Mesenchymal stem cell (in vitro differentiated cells and primary cell): ENCODE data around the gene DCST1.

ENCODE experiments used
- DNase-seq: peaks from one replicate; pipeline ENCODE4 v3.0.0-alpha.2; 2013
- H2AFZ ChIP-seq: one replicate; pipeline ENCODE4 v1.6.1; 2013; ENCODE audit warnings: low read depth, mild to moderate bottlenecking, control low read depth, inconsistent platforms, low read length, moderate library complexity
- H2AK5ac ChIP-seq: 2 replicates; pipeline ENCODE4 v1.6.1; 2013; ENCODE audit warnings: low read length, moderate library complexity, mild to moderate bottlenecking, inconsistent platforms; ENCODE audit not compliant: severe bottlenecking
- H2BK120ac ChIP-seq: one replicate; pipeline ENCODE4 v1.6.1; 2013; ENCODE audit warnings: low read depth, mild to moderate bottlenecking, inconsistent platforms, low read length, moderate library complexity
- H2BK12ac ChIP-seq, 2 experiments: one replicate each; pipeline ENCODE4 v1.6.1; 2013; ENCODE audit warnings: inconsistent platforms in 2 of 2, low read length in 2 of 2, mild to moderate bottlenecking in 2 of 2, moderate library complexity in 2 of 2, control low read depth in 1 of 2
- H2BK15ac ChIP-seq: one replicate; pipeline ENCODE4 v1.6.1; 2013; ENCODE audit warnings: mild to moderate bottlenecking, low read depth, inconsistent platforms; ENCODE audit not compliant: poor library complexity, severe bottlenecking
- H2BK5ac ChIP-seq: 2 replicates; pipeline ENCODE4 v1.6.1; 2013; ENCODE audit warnings: low read depth, mild to moderate bottlenecking, low read length, control low read depth, inconsistent platforms; ENCODE audit not compliant: poor library complexity, severe bottlenecking
- H3K14ac ChIP-seq, 2 experiments: one replicate each; pipeline ENCODE4 v1.6.1; 2013; ENCODE audit warnings: inconsistent platforms in 2 of 2, low read length in 2 of 2, control low read depth in 1 of 2, mild to moderate bottlenecking in 1 of 2, moderate library complexity in 1 of 2
- H3K18ac ChIP-seq, 2 experiments: one replicate each; pipeline ENCODE4 v1.6.1; 2013; ENCODE audit warnings: inconsistent platforms in 2 of 2, low read length in 2 of 2, control low read depth in 1 of 2, low read depth in 1 of 2, mild to moderate bottlenecking in 1 of 2
- H3K23ac ChIP-seq, 2 experiments: one replicate each; pipeline ENCODE4 v1.6.1; 2013; ENCODE audit warnings: inconsistent platforms in 2 of 2, low read length in 2 of 2, mild to moderate bottlenecking in 2 of 2, moderate library complexity in 2 of 2, control low read depth in 1 of 2
- H3K27ac ChIP-seq: 2 replicates; pipeline ENCODE4 v1.5.1; 2013; ENCODE audit warnings: mild to moderate bottlenecking, moderate library complexity, low read length, control low read depth, inconsistent platforms; ENCODE audit not compliant: poor library complexity, severe bottlenecking
- H3K27me3 ChIP-seq, 2 experiments: 2 replicates each; pipeline versions ENCODE4 v1.6.1 to v1.7.0; 2013; ENCODE audit warnings: low read length in 2 of 2, mild to moderate bottlenecking in 2 of 2, moderate library complexity in 2 of 2, control low read depth in 1 of 2, inconsistent platforms in 1 of 2; ENCODE audit not compliant: control insufficient read depth in 1 of 2, insufficient read depth in 1 of 2
- H3K36me3 ChIP-seq, 2 experiments: 2 replicates each; pipeline versions ENCODE4 v1.6.1 to v1.7.0; 2013; ENCODE audit warnings: low read length in 2 of 2, control low read depth in 1 of 2, inconsistent platforms in 1 of 2, low read depth in 1 of 2, mild to moderate bottlenecking in 1 of 2; ENCODE audit not compliant: insufficient read depth in 2 of 2, control insufficient read depth in 1 of 2
- H3K4ac ChIP-seq, 2 experiments: one replicate each; pipeline ENCODE4 v1.6.1; 2013; ENCODE audit warnings: inconsistent platforms in 2 of 2, low read length in 2 of 2, mild to moderate bottlenecking in 2 of 2, moderate library complexity in 2 of 2, control low read depth in 1 of 2, low read depth in 1 of 2
- H3K4me1 ChIP-seq: 2 replicates; pipeline ENCODE4 v1.6.1; 2013; ENCODE audit warnings: low read depth, low read length, control low read depth; ENCODE audit not compliant: control insufficient read depth, insufficient read depth
- H3K4me2 ChIP-seq: 2 replicates; pipeline ENCODE4 v1.6.1; 2013; ENCODE audit warnings: low read length, mild to moderate bottlenecking, inconsistent platforms; ENCODE audit not compliant: poor library complexity, severe bottlenecking
- H3K4me3 ChIP-seq, 2 experiments: 2 replicates each; pipeline versions ENCODE4 v1.5.1 to v1.7.0; 2013; ENCODE audit warnings: low read length in 2 of 2, mild to moderate bottlenecking in 2 of 2, control low read depth in 1 of 2, low read depth in 1 of 2; ENCODE audit not compliant: insufficient read depth in 1 of 2
- H3K79me1 ChIP-seq: replicated peaks from 2 replicates; pipeline ENCODE4 v1.6.1; 2013; ENCODE audit warnings: mild to moderate bottlenecking, control low read depth, low read length, inconsistent platforms; ENCODE audit not compliant: poor library complexity, severe bottlenecking
- H3K9ac ChIP-seq: 2 replicates; pipeline ENCODE4 v1.7.0; 2013; ENCODE audit warnings: mild to moderate bottlenecking, low read length, moderate library complexity
- H3K9me3 ChIP-seq: 2 replicates; pipeline ENCODE4 v1.7.0; 2013; ENCODE audit warnings: mild to moderate bottlenecking, low read length; ENCODE audit not compliant: control insufficient read depth
- H4K8ac ChIP-seq: one replicate; pipeline ENCODE4 v1.6.1; 2013; ENCODE audit warnings: inconsistent platforms, mild to moderate bottlenecking, low read length, moderate library complexity
- H4K91ac ChIP-seq: one replicate; pipeline ENCODE4 v1.6.1; 2013; ENCODE audit warnings: mild to moderate bottlenecking, low read length, inconsistent platforms
- WGBS: methylation state at CpG from one replicate; pipeline ENCODE4 v1.1.7; 2013; ENCODE audit warnings: mixed read lengths; 5-methylcytosine and 5-hydroxymethylcytosine counted together

The DCST1 gene

GRCh38 chr1:155029513-155030242 lies 3.9 kb upstream of the DCST1 start:
- Histone ChIP-seq H4K8ac (no peak overlapping the region), H4K91ac (no peak overlapping the region), H3K4ac (no peak overlapping the region), H3K27me3 (peaks cover 0 to 25% of the 10 kb centered on the region in 2 experiments), H3K4me3 (no peak overlapping the region), H2BK12ac (no peak overlapping the region), H2AFZ (no peak overlapping the region), H2AK5ac (no peak overlapping the region), H3K4me1 (peaks cover 6% of the 10 kb centered on the region), H2BK120ac (no peak overlapping the region), H3K23ac (peak overlapping the region in 1 of 2 experiments; percentile 36), H3K27ac (no peak overlapping the region), H2BK15ac (no peak overlapping the region), H3K9me3 (no peaks in the 10 kb centered on the region), H3K36me3 (no peaks in the 10 kb centered on the region), H3K14ac (no peak overlapping the region), H2BK5ac (no peak overlapping the region), H3K79me1 (no peaks in the 10 kb centered on the region), H3K4me2 (no peak overlapping the region), H3K18ac (no peak overlapping the region), H3K9ac (no peak overlapping the region)
- 95% methylated on average over 15 of the region's 16 CpGs for WGBS
- no peak for DNase-seq

DNA sequence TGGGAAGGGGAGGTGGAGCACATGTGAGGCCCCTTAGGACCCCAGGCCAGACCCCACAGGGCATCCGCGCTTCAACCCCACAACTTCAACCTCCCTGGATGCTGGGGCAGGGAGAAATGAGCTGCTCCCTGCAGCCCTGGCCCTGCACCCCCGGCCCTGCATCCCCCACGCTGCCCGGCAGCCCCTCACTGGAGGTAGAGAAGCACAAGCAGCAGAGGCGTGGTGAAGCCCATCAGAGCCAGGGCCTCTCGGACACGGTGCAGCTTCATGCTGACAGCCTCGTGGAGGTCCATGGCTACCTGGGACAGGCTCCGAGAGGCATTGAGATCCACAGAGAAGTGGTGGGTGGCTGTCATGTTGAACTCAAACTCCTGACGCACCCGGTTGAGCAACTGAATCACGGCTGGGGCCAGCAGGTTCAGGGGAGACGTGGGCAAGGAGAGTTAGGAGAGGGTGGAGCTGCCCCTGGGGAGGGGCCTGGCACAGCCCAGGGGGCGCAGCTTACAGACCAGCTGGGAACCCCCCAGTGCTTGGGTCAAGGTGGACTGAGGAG lies 3.3 kb upstream of the DCST1 start:
- H2BK15ac ChIP-seq, result no peak overlapping the region
- no peaks in the 10 kb centered on the region for H3K79me1 ChIP-seq
- no peak overlapping the region for H3K14ac ChIP-seq
- H3K18ac ChIP-seq, result no peak overlapping the region
- H3K4me3 ChIP-seq, result peak overlapping the region in 1 of 2 experiments; percentile 29
- H2BK120ac ChIP-seq, result no peak overlapping the region
- H2BK12ac ChIP-seq, result no peak overlapping the region
- H3K27ac ChIP-seq, result no peak overlapping the region
- no peaks in the 10 kb centered on the region for H3K36me3 ChIP-seq
- H3K9me3 ChIP-seq, result no peaks in the 10 kb centered on the region
- no peak overlapping the region for H3K23ac ChIP-seq
- H3K4me2 ChIP-seq, result no peak overlapping the region
- no peak for DNase-seq
- H4K8ac ChIP-seq, result no peak overlapping the region
- no peak overlapping the region for H3K9ac ChIP-seq
- H2AK5ac ChIP-seq, result no peak overlapping the region
- WGBS, result 81% methylated on average over 15 of the region's 15 CpGs
- peaks cover 0 to 25% of the 10 kb centered on the region in 2 experiments for H3K27me3 ChIP-seq
- H3K4ac ChIP-seq, result no peak overlapping the region
- peaks cover 6% of the 10 kb centered on the region for H3K4me1 ChIP-seq
- H2BK5ac ChIP-seq, result no peak overlapping the region
- H2AFZ ChIP-seq, result no peak overlapping the region
- H4K91ac ChIP-seq, result peak overlapping the region; percentile 60

- Histone ChIP-seq H3K9ac (no peak overlapping the region), H3K18ac (no peak overlapping the region), H3K36me3 (no peaks in the 10 kb centered on the region), H2AK5ac (no peak overlapping the region), H3K23ac (no peak overlapping the region), H3K4ac (no peak overlapping the region), H3K4me3 (no peak overlapping the region), H2BK15ac (no peak overlapping the region), H3K79me1 (no peaks in the 10 kb centered on the region), H3K27ac (no peak overlapping the region), H2BK120ac (no peak overlapping the region), H2AFZ (no peak overlapping the region), H4K8ac (no peak overlapping the region), H2BK5ac (no peak overlapping the region), H3K14ac (no peak overlapping the region), H2BK12ac (no peak overlapping the region), H3K4me1 (peaks cover 6% of the 10 kb centered on the region), H3K27me3 (peaks cover 0 to 25% of the 10 kb centered on the region in 2 experiments), H3K4me2 (no peak overlapping the region), H4K91ac (no peak overlapping the region), H3K9me3 (no peaks in the 10 kb centered on the region)
- no peak for DNase-seq
- 91% methylated on average over 9 of the region's 11 CpGs for WGBS
These were observed 2.7 kb upstream of the DCST1 start for GRCh38 chr1:155030899-155031298.

DNA sequence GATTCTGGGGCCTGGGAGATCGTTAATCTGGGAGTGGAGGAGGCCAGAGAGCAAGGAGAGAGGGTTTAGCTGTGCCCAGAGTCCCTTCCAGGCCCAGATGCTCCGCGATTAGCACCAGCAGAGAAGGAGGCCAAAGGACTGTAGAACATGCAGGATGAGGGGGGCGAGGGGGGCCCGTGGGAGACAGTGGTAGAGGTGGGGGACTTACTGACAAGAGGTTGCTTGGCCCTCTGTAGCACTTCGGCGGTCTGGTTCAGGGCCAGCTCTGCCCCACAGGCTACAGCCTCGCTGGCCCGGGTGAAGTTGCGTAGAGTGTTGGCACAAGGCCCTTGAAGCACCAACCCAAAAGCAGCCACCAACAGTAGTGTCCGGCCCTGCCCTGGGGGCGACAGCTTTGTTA lies 738 bp upstream of the DCST1 start:
- Histone ChIP-seq H3K14ac (no peak overlapping the region), H3K4me2 (no peak overlapping the region), H3K4me3 (no peak overlapping the region), H3K36me3 (no peaks in the 10 kb centered on the region), H2BK12ac (no peak overlapping the region), H3K23ac (no peak overlapping the region), H2BK15ac (no peak overlapping the region), H3K4ac (no peak overlapping the region), H2BK120ac (no peak overlapping the region), H3K9me3 (no peaks in the 10 kb centered on the region), H3K79me1 (no peaks in the 10 kb centered on the region), H3K9ac (no peak overlapping the region), H2AK5ac (no peak overlapping the region), H4K8ac (no peak overlapping the region), H3K27me3 (peaks cover 0 to 27% of the 10 kb centered on the region in 2 experiments), H3K27ac (no peak overlapping the region), H3K4me1 (no peaks in the 10 kb centered on the region), H2AFZ (no peak overlapping the region), H2BK5ac (no peak overlapping the region), H3K18ac (no peak overlapping the region), H4K91ac (no peak overlapping the region)
- DNase-seq, result no peak
- WGBS, result 87% methylated on average over 12 of the region's 12 CpGs
